ENCODE data around the gene VSIG8. TPM values are rescaled to one million over a fixed set of nuclear protein-coding genes. Genes with fewer than 3 reads are reported as not detected.
A peak's percentile ranks its signal among the peaks of the same experiment; 100 is the strongest.

Gene VSIG8
- total RNA-seq, 4 donors from 2014 or later, result 18.1 to 62.2 (median 25.7) TPM

DNA sequence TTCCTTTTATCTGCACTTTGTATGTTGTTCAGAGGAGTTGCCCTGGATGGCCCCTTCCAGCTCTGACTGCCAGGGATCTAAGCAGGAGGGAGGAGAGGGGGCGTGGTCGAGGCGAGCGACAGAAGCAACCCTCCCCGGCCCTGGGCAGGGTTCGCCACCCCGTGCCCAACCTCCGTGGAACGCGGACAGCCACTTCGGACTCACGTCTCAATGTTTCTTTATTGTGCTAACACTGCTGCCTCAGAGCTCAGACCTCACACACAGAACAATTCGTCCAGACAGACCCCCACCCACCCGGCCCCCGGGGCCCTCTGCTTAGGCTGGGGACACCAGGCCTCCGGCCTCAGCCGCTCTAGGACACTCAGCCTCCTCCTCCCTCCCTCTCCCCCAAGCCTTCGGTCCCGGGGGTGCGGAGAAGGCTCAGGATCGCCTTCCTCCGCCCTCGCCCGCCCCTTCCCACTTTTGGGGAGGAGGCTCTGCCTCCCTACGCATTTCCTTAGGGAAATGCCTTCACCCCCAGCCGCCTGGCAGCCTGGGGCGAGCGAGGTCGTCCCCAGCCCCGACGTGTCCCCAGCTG lies 8.3 kb downstream of the VSIG8 start:
- no peaks in the 10 kb centered on the region for H3K9me3 ChIP-seq
- peak overlapping the region; percentile 67 for H3K4me3 ChIP-seq
- H3K27me3 ChIP-seq, result no peaks in the 10 kb centered on the region
- TF ChIP-seq EP300 (IDR thresholded peaks at IDR 0.05) (no peak), POLR2A (IDR thresholded peaks at IDR 0.05) (no peak)
- no peaks in the 10 kb centered on the region for H3K36me3 ChIP-seq
- DNase-seq (ENCODE audit: low spot score in 2 of 2), result peak; percentile 83 to 87
- 0% methylated on average over 16 of the region's 31 CpGs for WGBS
- peaks cover 36% of the 10 kb centered on the region for H3K4me1 ChIP-seq
- peak overlapping the region; percentile 95 for H3K27ac ChIP-seq

DNA sequence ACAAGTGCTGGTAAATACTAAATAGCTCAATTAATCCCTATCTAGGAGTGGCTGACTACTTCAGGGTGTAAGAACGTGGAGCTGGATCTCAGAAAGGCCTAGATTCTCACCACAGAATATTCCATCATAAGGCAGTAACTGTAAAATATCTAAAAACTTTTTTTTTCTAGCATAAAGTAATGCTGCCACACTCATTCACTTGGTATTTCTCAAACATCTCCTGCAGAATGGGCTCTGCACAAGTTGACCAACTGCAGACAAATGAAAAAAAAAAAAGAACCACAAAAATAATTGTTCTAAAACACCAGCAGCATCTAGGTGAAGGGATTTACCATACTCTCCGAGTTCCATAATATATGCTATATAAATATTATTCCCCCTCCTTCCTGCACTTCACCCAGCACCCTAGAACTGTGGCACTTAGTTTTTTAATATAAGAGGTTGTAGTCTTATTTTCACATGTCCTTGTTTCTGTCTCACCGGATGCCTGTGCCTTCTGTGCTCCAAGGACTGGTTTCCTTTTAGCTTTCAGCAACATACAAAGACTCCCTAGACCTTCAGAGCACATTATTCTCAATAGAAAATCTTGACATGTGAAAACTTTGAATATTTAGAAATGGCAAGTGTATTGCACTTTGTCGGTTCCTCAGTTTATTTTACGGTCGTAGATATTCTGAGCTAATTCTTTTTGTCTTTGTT lies 8.9 kb downstream of the VSIG8 start:
- no peak for DNase-seq (ENCODE audit: low spot score in 2 of 2)
- Histone ChIP-seq H3K4me1 (peaks cover 31% of the 10 kb centered on the region), H3K36me3 (no peaks in the 10 kb centered on the region), H3K27me3 (no peaks in the 10 kb centered on the region), H3K9me3 (no peaks in the 10 kb centered on the region), H3K27ac (peak overlapping the region; percentile 95), H3K4me3 (peak overlapping the region; percentile 67)
- WGBS, result 19% methylated on average over 6 of the region's 6 CpGs
- no peak for TF ChIP-seq POLR2A (IDR thresholded peaks at IDR 0.05)
- TF ChIP-seq, protein P1, sequence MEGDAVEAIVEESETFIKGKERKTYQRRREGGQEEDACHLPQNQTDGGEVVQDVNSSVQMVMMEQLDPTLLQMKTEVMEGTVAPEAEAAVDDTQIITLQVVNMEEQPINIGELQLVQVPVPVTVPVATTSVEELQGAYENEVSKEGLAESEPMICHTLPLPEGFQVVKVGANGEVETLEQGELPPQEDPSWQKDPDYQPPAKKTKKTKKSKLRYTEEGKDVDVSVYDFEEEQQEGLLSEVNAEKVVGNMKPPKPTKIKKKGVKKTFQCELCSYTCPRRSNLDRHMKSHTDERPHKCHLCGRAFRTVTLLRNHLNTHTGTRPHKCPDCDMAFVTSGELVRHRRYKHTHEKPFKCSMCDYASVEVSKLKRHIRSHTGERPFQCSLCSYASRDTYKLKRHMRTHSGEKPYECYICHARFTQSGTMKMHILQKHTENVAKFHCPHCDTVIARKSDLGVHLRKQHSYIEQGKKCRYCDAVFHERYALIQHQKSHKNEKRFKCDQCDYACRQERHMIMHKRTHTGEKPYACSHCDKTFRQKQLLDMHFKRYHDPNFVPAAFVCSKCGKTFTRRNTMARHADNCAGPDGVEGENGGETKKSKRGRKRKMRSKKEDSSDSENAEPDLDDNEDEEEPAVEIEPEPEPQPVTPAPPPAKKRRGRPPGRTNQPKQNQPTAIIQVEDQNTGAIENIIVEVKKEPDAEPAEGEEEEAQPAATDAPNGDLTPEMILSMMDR (IDR thresholded peaks at IDR 0.05), result no peak
- no peak for TF ChIP-seq POLR2AphosphoS5 (IDR thresholded peaks at IDR 0.05)
- no peak for TF ChIP-seq EP300 (IDR thresholded peaks at IDR 0.05)

GRCh38 chr1:159851407-159851806 lies 11.1 kb downstream of the VSIG8 start:
- TF ChIP-seq POLR2A (IDR thresholded peaks at IDR 0.05) (no peak), EP300 (IDR thresholded peaks at IDR 0.05) (no peak)
- TF ChIP-seq, protein P1 (IDR thresholded peaks at IDR 0.05), result no peak
- H3K4me3 ChIP-seq, result no peak overlapping the region
- peaks cover 34% of the 10 kb centered on the region for H3K4me1 ChIP-seq
- H3K27me3 ChIP-seq, result no peaks in the 10 kb centered on the region
- H3K9me3 ChIP-seq, result no peaks in the 10 kb centered on the region
- H3K27ac ChIP-seq, result no peak overlapping the region
- WGBS, result 73% methylated on average over 1 of the region's 1 CpG
- H3K36me3 ChIP-seq, result no peaks in the 10 kb centered on the region
- DNase-seq (ENCODE audit: low spot score in 2 of 2), result no peak

- no peak for DNase-seq (ENCODE audit: low spot score in 2 of 2)
- H3K27me3 ChIP-seq, result no peaks in the 10 kb centered on the region
- H3K9me3 ChIP-seq, result no peaks in the 10 kb centered on the region
- H3K36me3 ChIP-seq, result no peaks in the 10 kb centered on the region
- 36% methylated on average over 2 of the region's 2 CpGs for WGBS
- H3K4me3 ChIP-seq, result no peak overlapping the region
- H3K4me1 ChIP-seq, result peaks cover 25% of the 10 kb centered on the region
- no peak overlapping the region for H3K27ac ChIP-seq
- TF ChIP-seq POLR2A (IDR thresholded peaks at IDR 0.05) (no peak), EP300 (IDR thresholded peaks at IDR 0.05) (no peak)
These were observed 12.7 kb downstream of the VSIG8 start for GRCh38 chr1:159849626-159850366.

DNA sequence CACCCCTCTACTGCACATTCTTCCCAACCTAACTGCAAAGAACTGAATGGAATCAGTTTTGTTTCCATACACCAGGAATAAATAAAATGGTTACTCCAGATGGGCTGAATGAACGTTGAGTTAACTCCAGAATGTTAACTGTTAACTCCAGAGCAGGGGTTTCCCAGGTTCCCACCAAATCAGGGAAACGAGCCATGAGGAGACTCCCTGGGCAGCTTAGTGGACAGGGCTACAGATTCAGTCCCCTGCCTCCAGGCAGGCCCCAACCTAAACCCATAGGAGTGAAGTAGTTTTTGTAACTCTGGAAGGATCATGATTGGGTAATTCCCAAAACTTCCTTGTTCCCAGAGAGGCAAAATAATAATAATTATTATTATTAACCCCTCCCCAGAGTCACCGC lies 14.1 kb downstream of the VSIG8 start:
- WGBS, result 39% methylated on average over 3 of the region's 3 CpGs
- no peak overlapping the region for H3K4me3 ChIP-seq
- H3K9me3 ChIP-seq, result no peaks in the 10 kb centered on the region
- TF ChIP-seq EP300 (IDR thresholded peaks at IDR 0.05) (no peak), POLR2AphosphoS5 (IDR thresholded peaks at IDR 0.05) (no peak), POLR2A (IDR thresholded peaks at IDR 0.05) (no peak)
- TF ChIP-seq, protein P1 (IDR thresholded peaks at IDR 0.05), result no peak
- H3K27ac ChIP-seq, result no peak overlapping the region
- no peaks in the 10 kb centered on the region for H3K27me3 ChIP-seq
- H3K36me3 ChIP-seq, result no peaks in the 10 kb centered on the region
- peaks cover 14% of the 10 kb centered on the region for H3K4me1 ChIP-seq
- DNase-seq (ENCODE audit: low spot score in 2 of 2), result no peak

DNA sequence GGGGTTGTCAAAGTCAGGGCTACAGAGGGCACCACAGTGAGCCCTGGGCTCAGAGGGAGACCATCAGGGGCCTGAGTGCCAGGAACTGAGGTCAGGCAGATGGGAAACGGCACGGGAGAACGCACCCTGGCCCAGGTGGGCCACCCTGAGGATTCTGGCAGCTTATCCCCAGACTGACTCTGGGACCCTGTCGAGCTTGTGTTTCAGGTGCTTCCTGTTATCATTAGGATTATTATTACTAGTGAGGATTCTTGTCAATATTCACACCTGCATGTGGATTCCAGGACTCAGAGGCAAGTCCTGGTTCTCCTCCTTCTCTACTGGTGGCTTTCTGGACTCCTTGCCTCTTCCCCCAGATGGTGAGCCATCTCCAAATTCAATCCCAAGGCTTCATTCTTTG lies 15.2 kb downstream of the VSIG8 start:
- H3K27me3 ChIP-seq, result no peaks in the 10 kb centered on the region
- no peak for DNase-seq (ENCODE audit: low spot score in 2 of 2)
- H3K4me1 ChIP-seq, result peaks cover 13% of the 10 kb centered on the region
- H3K9me3 ChIP-seq, result no peaks in the 10 kb centered on the region
- 61% methylated on average over 4 of the region's 4 CpGs for WGBS
- no peak overlapping the region for H3K4me3 ChIP-seq
- no peak for TF ChIP-seq POLR2A (IDR thresholded peaks at IDR 0.05)
- no peak for TF ChIP-seq EP300 (IDR thresholded peaks at IDR 0.05)
- TF ChIP-seq, protein P1 (IDR thresholded peaks at IDR 0.05), result no peak
- no peak for TF ChIP-seq POLR2AphosphoS5 (IDR thresholded peaks at IDR 0.05)
- H3K36me3 ChIP-seq, result no peaks in the 10 kb centered on the region
- no peak overlapping the region for H3K27ac ChIP-seq

Data from suprapubic skin (tissue), 4 donors.